Measurements from ENCODE around the gene ZNF506.
"Not testable (repeated sequence)": the region's sequence is repeated elsewhere in the genome, so short reads cannot be mapped to it uniquely, and the experiment has no call there.

Gene ZNF506

DNA sequence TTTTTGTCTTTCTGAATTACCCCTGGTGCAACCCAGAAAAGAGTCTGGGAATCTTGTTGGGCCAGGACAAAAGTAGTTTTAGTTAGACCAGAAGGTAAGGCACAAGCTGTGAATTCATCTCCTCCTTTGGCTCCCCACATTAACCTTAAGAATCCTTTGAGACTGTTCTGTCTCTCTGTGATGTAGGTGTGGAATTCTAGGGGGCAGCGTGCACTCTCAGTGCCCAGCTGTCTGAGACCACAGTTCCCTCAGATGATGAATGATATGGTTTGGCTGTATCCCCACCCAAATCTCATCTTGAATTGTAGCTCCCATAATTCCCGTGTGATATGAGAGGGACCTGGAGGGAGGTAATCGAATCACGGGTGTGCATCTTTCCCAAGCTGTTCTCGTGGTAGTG, 43.9 kb downstream of the ZNF506 start:
- no peak for DNase-seq

DNA sequence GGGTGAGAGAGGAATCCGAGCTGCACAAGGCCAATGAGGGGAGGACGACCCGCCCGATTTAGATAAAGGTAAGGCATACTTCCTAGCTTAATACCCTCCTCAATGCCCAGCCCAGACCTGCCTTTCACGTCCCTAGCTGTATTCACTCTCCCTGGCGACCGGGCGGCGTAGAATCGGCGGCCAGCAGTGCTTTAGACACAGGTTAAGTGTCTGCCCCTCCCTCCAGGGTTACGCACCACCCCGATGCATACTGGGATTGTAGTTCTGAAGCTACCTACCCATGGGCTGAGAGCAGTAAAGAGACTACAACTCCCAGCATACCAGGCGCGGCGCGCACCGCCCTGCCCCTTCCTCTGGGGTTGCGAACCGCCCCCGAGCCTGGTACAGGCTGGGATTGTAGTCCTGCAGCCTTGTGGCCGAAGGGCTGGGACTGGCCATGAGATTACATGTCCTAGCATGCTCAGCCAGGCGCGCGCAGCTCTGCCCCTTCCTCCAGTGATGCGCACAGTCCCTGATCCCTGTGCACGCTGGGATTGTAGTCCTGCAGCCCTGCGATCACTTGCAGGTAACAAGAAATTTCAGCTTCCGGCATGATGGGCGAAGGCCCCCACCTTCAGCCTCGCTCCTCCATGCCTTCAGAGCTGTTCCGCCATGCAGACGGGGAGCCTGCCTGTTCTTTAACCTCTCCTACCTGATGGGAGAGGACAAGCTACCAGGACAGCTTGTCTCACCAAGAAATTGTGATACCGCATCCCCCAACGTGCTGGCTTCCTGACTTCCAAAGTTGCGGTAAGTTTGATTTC, 45.1 kb downstream of the ZNF506 start:
- DNase-seq = peak; percentile 96

DNA sequence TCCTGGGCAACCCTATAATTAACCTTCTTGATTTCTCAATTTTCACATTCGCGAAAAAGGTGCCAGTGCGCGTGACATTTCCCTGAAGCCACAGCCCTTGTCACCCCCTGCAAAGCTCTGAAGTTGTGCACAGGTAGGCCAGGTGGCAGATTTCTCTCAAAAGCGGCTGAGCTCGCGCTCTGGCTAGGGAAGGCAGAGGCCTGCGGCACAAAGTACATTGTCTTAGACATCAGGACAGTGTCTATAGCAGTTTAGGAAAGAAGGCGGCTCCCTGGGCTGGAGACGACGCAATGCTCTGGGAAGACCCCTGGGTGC, 45.7 kb downstream of the ZNF506 start:
- DNase-seq = no peak

DNA sequence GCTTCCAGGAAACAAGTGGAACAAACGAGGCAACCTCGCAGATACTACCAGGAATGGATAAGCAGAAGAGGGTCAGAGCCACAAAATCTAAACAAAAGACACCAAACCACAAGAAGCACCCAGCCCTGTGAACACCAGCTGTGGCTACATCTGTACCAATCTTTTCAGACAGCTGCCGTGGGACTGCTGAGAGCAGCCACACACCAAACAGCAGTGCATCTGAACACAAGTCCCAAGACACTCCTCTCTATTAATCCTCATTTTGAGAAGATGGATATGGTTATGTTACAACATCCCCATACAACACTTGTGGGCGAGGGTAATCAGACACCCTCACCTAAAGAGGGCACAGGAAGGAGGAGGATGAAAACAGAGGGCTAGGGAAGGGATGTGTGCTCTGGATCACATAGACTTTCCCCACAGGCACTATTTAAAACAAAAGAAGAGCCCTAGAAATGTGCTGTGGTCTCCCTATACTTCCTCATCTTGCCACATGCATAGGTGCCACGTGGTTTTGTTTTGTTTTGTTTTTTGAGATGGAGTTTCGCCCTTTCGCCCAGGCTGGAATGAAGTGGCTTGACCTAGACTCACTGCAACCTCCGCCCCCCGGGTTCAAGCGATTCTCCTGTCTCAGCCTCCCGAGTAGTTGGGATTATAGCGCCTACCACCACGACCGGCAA, 47.1 kb downstream of the ZNF506 start:
- DNase-seq = no peak

DNA sequence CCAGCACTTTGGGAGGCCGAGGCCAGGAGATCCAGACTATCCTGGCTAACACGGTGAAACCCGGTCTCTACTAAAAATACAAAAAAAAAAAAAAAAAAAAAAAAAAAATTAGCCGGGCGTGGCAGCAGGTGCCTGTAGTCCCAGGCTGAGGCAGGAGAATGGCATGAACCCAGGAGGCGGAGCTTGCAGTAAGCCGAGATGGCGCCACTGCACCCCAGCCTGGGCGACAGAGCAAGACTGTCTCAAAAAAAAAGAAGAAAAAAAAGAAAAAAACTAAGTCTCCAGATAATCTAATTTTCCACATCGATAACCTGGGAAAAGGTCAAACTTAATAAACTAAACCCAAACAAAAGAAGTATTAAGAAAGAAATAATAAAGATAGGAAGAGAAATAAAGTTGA, 49.6 kb downstream of the ZNF506 start:
- not testable (repeated sequence) for DNase-seq

DNA sequence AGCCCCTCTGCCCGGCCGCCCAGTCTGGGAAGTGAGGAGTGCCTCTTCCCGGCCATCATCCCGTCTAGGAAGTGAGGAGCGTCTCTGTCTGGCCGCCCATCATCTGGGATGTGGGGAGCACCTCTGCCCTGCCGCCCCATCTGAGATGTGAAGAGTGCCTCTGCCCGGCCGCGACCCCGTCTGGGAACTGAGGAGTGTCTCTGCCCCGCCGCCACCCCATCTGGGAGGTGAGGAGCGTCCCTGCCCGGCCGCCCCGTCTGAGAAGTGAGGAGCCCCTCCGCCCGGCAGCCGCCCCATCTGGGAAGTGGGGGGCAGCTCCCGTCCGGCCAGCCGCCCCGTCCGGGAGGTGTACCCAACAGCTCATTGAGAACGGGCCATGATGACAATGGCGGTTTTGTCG, 51.6 kb downstream of the ZNF506 start:
- DNase-seq = not testable (repeated sequence)

DNA sequence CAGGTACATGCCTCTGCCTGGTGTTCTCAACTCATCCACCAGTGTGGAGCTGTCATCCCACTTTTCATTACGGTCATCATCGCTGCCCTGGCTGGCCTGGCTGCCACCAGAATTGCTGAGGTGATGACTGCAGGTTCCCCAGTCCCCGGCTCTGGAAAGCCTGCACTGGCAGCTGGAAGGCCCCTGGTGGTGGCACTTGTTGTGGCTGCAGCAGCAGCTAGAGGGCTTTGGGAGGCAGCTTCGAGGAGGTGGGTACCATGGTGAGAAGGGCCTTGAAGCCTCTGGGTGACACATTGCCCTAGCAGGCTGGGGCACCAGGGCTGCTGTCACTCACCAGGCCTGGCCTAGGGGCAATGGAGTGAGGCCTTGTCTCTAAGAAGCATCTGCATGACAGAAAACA, 63.4 kb downstream of the ZNF506 start:
- no peak for DNase-seq

DNA sequence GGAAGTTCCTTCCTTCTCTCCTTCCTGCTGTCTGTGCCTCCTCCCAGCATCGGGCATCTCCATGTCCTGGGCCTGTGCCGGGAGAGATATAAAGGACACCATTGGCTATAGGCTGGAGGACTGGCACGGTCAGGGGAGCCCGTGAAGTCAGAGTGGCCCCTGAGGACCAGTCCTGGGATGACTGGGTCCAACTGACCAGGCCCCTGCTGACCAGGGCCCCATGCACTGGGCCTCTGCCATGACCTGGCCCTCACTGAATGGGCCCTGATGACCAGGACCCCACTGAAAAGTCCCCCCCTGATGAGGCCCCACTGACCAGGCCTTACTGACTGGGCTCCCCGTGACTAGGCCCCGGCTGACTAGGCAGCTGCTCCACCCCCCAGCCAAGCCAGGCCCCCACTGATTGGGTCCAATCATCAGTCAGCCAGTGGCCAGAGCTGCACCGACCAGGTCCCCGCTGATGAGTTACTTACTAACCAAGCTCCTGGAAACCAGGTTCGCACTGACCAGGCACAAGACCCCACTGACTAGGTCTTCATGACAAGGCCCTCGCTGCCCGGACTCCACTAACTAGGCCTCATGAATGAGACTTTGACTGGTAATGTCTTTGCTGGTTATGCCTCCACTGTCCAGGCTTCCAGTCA, 68.7 kb downstream of the ZNF506 start:
- DNase-seq = no peak

DNA sequence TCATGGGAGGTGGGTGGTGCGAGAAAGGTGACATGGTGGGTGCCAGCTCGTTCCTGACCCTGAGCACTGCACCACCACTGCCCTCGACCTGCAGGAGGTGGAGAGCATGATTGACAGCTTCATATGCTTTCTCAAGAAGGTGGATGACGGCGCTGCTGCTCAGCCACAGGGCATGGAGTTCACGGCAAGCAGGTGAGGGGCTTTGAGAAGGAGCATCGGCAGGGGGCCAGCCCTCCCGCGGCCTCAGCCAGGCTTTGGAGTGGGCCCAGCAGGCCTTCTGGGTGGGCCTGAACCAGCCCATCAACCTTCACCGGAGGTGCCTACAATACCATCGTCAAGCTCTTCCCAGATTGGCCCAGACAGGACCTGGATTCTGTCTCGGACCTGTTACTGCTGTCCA, 69.7 kb downstream of the ZNF506 start:
- no peak for DNase-seq

DNA sequence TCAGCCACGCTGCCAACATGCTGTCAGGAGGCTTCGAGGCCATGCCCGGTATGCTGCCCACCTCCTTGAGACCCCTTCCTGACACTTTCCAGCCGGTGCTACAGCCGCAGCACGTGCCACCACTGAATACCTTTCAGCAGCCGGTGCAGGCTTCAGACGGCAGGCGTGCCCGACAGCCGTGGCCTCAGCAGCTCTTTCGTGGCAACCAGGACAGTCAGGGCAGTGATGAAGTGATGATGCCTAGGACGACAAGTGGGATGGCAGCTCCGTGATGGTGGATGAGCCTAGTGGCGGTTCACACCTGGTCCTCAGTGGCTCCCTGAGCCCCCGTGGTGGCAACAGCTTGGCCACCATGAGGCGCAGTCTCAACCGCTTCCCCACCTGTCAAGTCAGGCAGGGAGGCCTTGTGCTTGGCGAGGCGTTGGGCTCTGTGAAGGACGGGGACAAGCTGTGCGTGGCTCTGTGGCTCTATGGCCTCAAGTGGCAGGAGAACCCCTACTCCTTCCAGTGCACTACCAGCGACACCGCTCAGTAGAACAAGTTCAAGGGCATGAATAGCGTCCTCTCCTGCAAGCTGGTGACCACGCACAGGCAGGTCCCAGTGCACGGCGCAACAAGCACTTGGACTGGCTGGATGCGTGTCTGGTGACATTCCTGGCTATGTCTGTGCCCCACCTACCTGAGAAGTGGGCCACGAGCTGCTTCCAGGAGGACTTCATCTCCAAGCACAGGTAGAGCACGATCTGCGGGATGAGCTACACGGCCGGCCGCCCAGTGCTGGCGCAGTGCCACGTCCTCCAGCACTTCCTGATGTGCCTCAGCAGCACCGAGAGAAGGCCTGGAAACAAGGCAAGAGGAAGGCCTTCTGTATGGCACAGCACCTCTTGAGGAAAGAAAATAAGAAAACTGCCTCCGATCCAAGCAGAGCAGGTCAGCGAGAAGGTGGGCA, 70.4 kb downstream of the ZNF506 start:
- DNase-seq = no peak

DNA sequence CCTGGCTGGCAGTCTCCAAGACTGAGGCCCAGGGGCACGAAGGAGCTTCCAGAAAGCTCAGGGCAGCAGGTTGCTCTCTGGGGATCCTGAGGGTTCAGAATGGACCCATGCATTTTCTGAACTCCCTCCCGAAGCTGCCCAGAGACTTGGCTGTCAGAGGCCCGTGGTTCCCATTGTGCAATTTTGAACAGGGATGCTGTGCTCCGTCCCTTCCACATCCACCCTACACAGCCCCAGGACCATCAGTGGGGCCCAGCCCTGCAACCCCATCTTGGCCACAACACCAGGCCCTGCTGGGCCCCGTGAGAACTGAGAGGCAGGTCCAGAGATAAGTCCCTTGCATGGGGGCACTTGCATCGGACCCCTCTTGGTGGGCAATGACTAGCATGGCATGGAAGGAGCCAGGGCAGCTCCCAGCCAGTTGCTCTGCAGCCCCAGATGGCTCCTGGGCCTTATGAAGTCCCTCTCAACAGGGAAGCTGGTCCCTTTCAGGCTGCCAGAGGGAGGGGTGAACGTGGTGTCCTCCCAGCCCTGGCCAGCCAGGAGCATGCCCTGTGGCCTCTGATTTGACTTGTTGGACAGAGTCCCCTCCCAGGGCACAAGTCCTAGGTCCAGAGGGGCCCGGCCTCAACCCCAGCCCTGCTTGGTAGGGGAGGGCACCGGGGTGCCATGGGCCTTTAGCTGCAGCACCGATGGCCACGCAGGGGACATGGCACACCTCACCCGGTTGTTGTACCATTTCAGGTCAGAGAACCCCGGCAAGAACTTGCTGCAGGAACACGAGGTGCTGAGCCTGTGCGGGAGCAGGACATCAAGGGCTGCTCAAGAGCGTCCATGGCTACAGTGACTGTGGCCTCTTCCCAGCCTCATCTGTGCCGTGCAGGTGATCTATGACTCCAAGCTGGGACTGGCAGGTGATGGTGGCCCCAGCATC, 71.4 kb downstream of the ZNF506 start:
- no peak for DNase-seq

DNA sequence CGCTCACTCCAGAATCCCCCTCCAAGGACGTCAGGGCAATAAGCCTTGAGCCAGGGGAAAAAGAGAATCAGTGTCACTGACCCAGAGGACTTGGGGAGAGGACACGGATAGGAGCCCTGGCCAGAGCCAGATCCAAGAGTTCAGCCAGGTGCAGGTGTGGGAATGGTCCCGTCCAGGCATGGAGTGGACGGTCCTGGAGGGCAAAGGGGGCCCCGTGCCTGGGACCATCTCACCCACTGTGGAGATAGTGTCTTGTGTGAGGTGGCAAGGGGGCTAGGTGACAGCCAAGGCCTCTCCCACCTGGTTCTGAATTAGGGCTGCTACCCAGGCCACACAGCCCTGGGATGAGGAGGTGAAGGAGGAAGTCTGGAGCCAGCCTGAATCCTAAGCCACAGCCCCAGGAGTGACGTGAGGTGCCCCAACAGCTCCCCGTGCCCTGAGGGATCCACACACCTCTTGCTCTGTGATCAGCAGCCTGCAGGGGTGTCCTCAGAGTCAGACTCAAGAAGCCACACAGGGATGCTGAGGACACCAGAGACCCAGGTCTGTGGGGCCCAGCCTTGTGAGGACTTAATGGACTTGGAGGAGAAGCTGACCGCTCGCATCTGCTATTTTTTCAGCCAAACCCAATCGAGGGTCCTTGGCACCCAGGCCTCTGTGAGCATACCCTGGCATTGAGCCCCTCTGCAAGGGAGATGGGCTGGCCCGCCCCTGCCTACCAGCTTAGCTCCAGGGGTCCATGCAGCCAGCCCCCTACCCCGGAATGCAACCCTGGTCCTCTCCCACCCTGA, 72.2 kb downstream of the ZNF506 start:
- DNase-seq = no peak

DNA sequence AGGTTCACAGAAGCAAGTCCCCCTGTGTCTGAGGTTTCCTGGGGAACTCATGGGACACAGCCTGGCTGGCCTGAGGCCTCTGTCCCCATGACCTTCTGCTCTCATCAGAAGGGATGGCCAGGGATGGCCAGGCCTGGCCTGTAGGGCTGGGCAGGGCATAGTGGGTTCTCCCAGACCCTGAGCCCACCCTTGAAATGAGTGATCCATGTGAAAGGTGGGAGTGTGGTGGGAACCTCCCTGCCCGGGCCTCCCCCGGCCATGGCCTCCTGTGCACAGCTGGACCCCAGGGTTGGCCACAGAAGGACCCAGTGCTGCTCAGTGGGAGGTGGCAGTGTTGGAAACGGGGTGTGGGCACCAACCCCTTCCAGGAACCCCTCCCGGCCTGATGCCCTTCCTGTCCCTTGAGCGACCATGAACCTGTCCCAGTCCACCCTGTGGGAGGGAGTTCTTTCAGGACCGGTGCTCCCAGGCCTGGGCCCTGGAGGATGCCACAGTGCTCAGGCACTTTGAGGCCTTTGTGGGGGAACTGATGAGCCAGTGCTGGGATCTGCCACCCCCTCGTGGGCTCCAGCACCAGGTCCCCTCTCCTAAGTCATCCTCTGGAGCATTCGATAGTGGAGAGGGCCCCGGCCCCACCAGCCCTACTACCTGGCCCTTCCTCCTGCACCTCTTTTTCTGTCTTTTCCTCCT, 73.2 kb downstream of the ZNF506 start:
- no peak for DNase-seq

DNA sequence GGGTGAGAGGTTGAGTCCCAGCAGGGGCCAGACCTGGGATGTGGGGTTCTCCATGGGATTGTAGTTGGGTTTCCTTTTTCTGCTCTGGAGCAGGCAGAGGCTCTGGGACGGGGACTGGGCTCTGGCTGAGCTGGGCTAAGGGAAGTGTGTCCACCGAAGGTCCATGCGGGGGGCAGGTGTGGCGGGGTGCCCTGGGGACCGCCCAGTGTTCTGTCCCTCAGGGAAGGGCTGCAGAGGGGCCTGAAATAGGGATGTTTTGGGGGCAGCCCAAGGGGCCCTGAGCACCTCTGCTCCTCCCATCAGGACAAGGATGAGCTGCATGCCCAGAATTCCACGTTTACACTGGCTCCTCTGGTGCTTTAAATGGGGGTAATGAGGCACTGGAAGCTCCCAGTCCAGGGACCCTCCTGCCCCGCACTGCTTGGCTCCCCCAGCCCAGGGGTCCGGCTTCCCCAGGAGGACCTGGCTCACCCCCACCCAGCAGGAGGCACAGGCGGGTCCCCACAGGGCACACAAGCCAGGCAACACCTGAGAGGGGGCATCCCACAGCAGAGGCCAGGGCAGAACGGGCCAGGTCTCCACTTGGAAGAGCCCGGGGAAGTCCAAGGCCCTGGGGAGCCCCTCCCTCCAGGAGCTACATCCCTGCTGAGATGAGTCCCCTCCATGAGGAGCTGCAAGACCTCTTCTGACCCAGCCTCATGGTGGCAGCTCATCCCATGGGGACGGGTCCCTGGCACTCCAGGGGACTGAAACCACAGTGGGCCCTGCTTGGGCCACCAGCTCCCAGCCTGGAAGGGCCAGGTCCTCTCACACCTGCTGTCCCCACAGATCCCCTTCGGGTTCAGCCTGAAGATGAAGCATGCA, 74.0 kb downstream of the ZNF506 start:
- no peak for DNase-seq

DNA sequence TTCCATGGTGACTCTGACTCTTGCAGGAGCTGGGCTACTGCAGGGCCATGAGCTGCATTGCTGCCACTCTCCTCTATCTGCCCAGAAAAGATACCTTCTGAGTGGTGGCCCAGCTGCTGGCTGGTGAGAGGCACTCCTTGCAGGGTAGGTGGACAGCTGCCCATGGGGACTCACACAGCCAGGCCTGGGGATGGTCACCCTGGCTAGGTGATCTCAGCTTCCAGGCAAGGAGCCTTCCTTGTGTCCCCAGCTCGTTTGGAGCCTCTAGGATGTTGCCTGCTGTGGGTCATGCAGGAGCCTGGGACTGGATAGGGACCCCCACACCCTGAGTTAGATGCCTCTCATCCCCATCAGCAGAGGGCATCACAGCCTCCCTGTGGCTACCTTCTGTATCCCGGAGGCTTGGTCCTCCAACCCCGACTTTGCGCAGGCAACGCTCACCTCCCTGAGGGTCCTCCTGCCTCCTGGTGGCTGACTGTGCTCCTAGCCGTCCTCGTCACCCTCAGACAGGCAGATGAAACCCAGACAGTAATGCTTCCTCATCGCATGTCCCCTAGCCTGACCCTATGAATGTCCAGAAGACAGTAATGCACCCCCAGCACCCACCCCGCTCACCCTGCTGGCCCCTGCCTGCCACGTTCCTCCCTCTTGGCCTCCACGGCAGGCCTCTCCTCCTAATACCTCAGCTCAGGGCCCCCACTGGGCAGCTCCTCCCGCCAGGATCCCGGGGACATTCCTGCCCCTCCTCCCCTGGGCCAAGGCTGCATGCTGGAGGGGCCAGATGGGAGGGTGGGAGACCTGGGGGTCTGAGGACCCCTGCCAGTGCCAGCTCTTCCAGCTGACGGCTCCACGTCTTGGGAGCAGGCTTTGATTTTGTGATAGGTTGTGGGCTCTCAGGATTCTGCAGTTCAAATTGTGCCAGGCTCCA, 75.0 kb downstream of the ZNF506 start:
- no peak for DNase-seq

DNA sequence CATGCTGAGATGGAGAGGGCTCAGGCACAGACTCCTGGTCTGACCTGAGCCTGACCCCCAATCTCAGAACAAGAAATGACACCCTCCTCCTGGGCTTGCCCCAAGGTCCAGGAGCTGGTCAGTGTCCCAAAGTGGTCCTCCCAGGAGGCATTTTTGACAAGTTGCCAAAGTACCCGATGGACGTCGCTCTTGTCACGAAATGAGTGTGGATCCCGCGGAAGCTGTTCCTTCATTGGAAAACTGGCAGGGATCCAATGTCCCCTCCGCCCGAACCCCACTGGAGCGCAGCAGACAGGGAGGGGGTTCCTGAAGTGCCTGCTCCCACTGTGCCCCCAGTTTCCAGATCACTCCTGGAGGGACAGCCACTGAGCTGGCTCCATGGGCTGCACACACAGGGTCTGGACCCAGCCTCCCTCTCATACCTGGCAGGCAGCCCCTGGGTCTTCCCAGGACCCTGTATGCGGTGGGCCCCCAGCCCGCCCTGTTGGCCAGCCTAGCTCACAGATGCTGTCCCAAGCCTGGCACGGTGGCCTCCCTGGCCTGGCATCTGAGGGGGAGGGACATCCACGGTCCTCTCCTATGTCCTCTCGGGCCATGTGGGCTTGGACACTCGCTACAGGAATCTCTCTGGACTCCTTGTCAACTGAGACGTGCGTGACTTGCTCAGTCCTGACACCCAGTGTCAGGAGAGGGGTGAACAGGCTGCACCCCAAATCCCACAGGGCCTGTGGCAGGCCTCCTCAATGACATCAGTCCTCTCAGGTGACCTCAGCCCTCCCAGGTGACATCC, 75.9 kb downstream of the ZNF506 start:
- DNase-seq = no peak

DNA sequence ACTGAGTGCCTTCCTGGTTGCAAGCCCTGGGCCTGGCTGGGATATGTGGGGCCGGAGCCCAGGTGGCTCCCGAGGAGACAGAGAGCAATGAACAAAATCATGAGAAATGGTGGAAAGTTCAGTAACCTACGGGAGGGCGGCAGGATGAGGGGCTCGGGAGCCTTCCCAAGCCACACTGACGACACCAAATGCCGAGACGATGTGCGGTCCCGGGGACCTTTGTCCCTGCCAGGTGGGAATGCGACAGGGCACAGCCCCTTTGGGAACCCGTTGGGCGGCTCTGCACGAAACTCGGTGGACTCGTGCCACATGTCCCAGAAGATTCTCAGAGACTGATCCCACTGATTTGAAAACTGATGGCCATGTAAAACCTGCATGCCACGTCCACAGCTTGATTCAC, 76.9 kb downstream of the ZNF506 start:
- DNase-seq = no peak
